ENCODE data around the gene REG3G.
"Not testable (repeated sequence)": the region's sequence is repeated elsewhere in the genome, so short reads cannot be mapped to it uniquely, and the experiment has no call there.

Gene REG3G

GRCh38 chr2:79013629-79014028 lies 11.9 kb upstream of the REG3G start:
- DNase-seq (ENCODE audit: low spot score) (no peak), FAIRE-seq (no peak)

GRCh38 chr2:79016342-79016741 lies 9.2 kb upstream of the REG3G start:
- DNase-seq (ENCODE audit: low spot score) (no peak), FAIRE-seq (no peak)

DNA sequence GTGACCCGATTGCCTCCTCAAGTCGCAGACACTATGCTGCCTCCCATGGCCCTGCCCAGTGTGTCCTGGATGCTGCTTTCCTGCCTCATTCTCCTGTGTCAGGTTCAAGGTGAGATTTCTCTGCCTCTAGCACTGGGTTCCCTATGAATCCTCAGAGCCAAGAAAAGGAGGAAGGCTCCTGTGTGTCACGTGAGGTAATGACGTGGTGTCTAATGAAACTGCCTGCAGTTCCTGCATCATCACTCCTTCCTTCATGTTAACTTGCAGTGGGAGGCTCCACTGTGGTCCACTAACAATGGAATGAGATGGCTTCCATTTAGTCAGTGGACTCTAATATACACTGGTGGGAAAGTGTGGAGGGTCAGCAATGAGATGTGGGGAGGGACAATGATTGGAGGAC lies 559 bp downstream of the REG3G start:
- FAIRE-seq (no peak), DNase-seq (ENCODE audit: low spot score) (no peak)

GRCh38 chr2:79039944-79040343 lies 14.4 kb downstream of the REG3G start:
- DNase-seq (ENCODE audit: low spot score): no peak
- no peak for FAIRE-seq

DNA sequence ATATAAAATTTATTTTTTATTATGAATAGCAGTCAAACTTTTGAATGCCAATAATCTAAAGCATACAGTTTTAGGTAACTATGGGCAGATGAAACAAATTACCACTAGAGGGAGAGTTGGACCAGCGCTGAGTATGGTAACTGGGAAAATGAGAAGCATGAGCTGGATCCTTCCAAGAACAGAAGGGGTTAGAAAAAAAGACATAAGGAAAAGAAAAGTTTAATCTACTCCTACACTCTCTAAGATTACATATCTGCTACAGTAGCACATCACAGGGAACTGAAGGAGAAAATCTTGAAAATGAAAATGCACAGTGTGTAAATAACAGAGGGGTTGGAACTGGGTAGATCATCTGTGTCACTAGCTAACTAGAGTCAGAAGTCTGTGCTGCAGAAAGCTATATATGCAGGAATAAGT lies 15.5 kb downstream of the REG3G start:
- FAIRE-seq (no peak), DNase-seq (ENCODE audit: low spot score) (no peak)

DNA sequence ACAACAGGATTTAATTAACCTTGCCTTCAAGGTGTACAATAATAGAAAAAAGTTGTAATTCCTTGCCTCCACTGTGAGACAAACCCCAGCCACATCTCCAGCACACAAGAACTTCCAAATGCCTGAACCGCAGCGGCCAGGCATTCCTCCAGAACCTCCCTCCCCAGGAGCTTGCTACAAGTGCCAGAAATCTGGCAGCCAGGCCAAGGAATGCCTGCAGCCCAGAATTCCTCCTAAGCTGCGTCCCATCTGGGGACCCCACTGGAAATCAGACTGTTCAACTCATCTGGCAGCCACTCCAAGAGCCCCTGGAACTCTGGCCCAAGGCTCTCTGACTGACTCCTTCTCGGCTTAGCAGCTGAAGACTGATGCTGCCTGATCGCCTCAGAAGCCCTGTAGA lies 28.0 kb downstream of the REG3G start:
- not testable (repeated sequence) for DNase-seq (ENCODE audit: low spot score); FAIRE-seq

GRCh38 chr2:79054769-79055168 lies 29.3 kb downstream of the REG3G start:
- DNase-seq (ENCODE audit: low spot score): not testable (repeated sequence)

DNA sequence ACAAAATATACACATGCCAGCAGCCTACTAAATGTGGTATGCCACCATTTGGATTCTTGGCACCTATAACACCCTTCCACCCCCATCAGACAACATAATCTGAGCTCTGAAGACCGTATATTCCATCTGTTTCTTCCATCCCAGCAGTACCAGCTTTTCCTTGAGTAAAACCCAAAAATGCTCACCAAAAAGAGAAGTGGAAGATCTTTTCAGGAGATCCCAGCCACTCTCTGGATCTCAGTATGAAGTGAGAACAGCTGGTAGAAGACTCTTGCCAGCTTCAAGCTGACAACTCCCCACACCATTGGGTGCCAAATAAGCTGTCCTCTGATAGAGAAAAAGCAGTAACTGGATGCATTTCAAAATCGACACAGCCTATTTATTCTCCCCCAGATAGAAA lies 39.7 kb downstream of the REG3G start:
- DNase-seq (ENCODE audit: low spot score): no peak
- no peak for FAIRE-seq

More at GRCh38 chr2:79054769-79055168, 29.3 kb downstream of the REG3G start:
- not testable (repeated sequence) for FAIRE-seq

DNA sequence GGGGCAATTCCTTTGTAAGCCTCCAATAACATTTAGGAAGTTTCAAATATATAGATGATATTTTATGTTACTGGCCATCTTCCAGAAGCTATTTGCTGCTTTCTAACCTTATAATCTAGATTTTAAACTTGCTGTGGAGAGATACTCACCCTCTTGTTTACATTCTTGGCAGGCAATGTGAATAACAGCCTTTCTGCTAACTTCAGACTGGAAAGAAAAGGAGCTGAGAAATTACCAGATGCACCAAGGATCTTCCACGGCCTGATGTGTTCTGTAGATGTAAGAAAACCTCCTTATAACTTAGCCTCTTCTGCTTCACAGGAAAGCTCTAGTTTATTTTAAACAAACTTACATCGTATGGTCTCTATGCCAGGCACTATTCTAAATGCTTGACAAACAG lies 45.6 kb downstream of the REG3G start:
- FAIRE-seq: no peak
- DNase-seq (ENCODE audit: low spot score): no peak
